NCI-H510A treated with DMSO at 0.1 percent for 48 hours (cell line): ENCODE measurements around the gene FOXD4L3.
"Not testable (repeated sequence)": the region's sequence is repeated elsewhere in the genome, so short reads cannot be mapped to it uniquely, and the experiment has no call there.

Source experiments
- DNase-seq: peaks from one replicate; lab custom pipeline; 2025; lab: John Stamatoyannopoulos, UW

The FOXD4L3 gene

GRCh38 chr9:68302567-68302966 is at the start of gene FOXD4L3:
Gene FOXD4L3 (plus strand): TSS chr9:68302867. CDS start chr9:68302952, 85 bp downstream.
- not testable (repeated sequence) for DNase-seq

- DNase-seq = not testable (repeated sequence)
Observed at GRCh38 chr9:68281041-68281440, 21.6 kb upstream of the FOXD4L3 start.

GRCh38 chr9:68303771-68304170 is 1.1 kb downstream of the FOXD4L3 start:
- DNase-seq = not testable (repeated sequence)

- DNase-seq = not testable (repeated sequence)
Observed at GRCh38 chr9:68304212-68304611, 1.5 kb downstream of the FOXD4L3 start.

GRCh38 chr9:68304777-68305176 is 2.1 kb downstream of the FOXD4L3 start:
- not testable (repeated sequence) for DNase-seq

- DNase-seq = not testable (repeated sequence)
Observed at GRCh38 chr9:68305680-68306285, 3.1 kb downstream of the FOXD4L3 start.

- not testable (repeated sequence) for DNase-seq
Observed at GRCh38 chr9:68306391-68306964, 3.8 kb downstream of the FOXD4L3 start.

- not testable (repeated sequence) for DNase-seq
Observed at GRCh38 chr9:68307127-68307526, 4.5 kb downstream of the FOXD4L3 start.

GRCh38 chr9:68307654-68308053 is 5.0 kb downstream of the FOXD4L3 start:
- not testable (repeated sequence) for DNase-seq

GRCh38 chr9:68311208-68311607 is 8.5 kb downstream of the FOXD4L3 start:
- DNase-seq = not testable (repeated sequence)

GRCh38 chr9:68318209-68318608 is 15.5 kb downstream of the FOXD4L3 start:
- DNase-seq = not testable (repeated sequence)

GRCh38 chr9:68323749-68324148 is 21.1 kb downstream of the FOXD4L3 start:
- not testable (repeated sequence) for DNase-seq

- DNase-seq = not testable (repeated sequence)
Observed at GRCh38 chr9:68324518-68324917, 21.9 kb downstream of the FOXD4L3 start.

- DNase-seq = not testable (repeated sequence)
Observed at GRCh38 chr9:68329106-68329505, 26.4 kb downstream of the FOXD4L3 start.

- DNase-seq = not testable (repeated sequence)
Observed at GRCh38 chr9:68330531-68331173, 28.0 kb downstream of the FOXD4L3 start.

GRCh38 chr9:68332122-68332521 is 29.5 kb downstream of the FOXD4L3 start:
- DNase-seq = not testable (repeated sequence)

- not testable (repeated sequence) for DNase-seq
Observed at GRCh38 chr9:68335935-68336334, 33.3 kb downstream of the FOXD4L3 start.

- not testable (repeated sequence) for DNase-seq
Observed at GRCh38 chr9:68336639-68337339, 34.1 kb downstream of the FOXD4L3 start.

- not testable (repeated sequence) for DNase-seq
Observed at GRCh38 chr9:68338000-68338399, 35.3 kb downstream of the FOXD4L3 start.

- DNase-seq = not testable (repeated sequence)
Observed at GRCh38 chr9:68342265-68343025, 39.8 kb downstream of the FOXD4L3 start.

- DNase-seq = not testable (repeated sequence)
Observed at GRCh38 chr9:68343242-68343641, 40.6 kb downstream of the FOXD4L3 start.

- DNase-seq = not testable (repeated sequence)
Observed at GRCh38 chr9:68343992-68344391, 41.3 kb downstream of the FOXD4L3 start.
